WTC11 (cell line): Measurements from ENCODE around the gene GDPGP1.

Source experiments
- CBFB ChIP-seq: sonication (generic); formaldehyde crosslinking; IDR thresholded peaks from 2 replicates; pipeline ENCODE4 v1.8.1; 2022; ENCODE audit warnings: mild to moderate bottlenecking, low read depth, missing genetic modification reagents
- CREM ChIP-seq: sonication (generic); formaldehyde crosslinking; IDR thresholded peaks from 2 replicates; pipeline ENCODE4 v1.8.1; 2022; ENCODE audit warnings: mild to moderate bottlenecking, missing genetic modification reagents, moderate library complexity
- EMX1 ChIP-seq: fragments of 250-450 bp; sonication (Bioruptor Pico); IDR thresholded peaks from 2 replicates; pipeline ENCODE4 v1.8.0; 2021; ENCODE audit warnings: mild to moderate bottlenecking
- FOXK1 ChIP-seq: sonication (generic); formaldehyde crosslinking; IDR thresholded peaks from 2 replicates; pipeline ENCODE4 v1.8.0; 2022; ENCODE audit warnings: mild to moderate bottlenecking, moderate library complexity, missing genetic modification reagents
- IRF2 ChIP-seq: sonication (generic); formaldehyde crosslinking; IDR thresholded peaks from 2 replicates; pipeline ENCODE4 v1.8.0; 2022; ENCODE audit warnings: low read depth, missing genetic modification reagents, borderline replicate concordance
- OVOL2 ChIP-seq: fragments of 250-450 bp; sonication (Bioruptor Pico); IDR thresholded peaks from 2 replicates; pipeline ENCODE4 v1.9.0; 2021; ENCODE audit warnings: mild to moderate bottlenecking, borderline replicate concordance
- TEAD4 ChIP-seq: sonication (generic); formaldehyde crosslinking; IDR thresholded peaks from 2 replicates; pipeline ENCODE4 v1.8.0; 2022; ENCODE audit warnings: mild to moderate bottlenecking, missing genetic modification reagents
- ZBTB21 ChIP-seq: sonication (generic); formaldehyde crosslinking; IDR thresholded peaks from 2 replicates; pipeline ENCODE4 v1.8.1; 2023; ENCODE audit warnings: mild to moderate bottlenecking, missing genetic modification reagents, borderline replicate concordance
- TF ChIP-seq, protein P1 (sequence below): sonication (generic); formaldehyde crosslinking; IDR thresholded peaks from 2 replicates; pipeline ENCODE4 v1.8.0; 2022; ENCODE audit warnings: mild to moderate bottlenecking, missing genetic modification reagents
- TF ChIP-seq, protein P2 (sequence below): fragments of 200-600 bp; IDR thresholded peaks from 2 replicates; pipeline ENCODE4 v1.8.0; 2022; ENCODE audit warnings: antibody characterized with exemption
- TF ChIP-seq, protein P3 (sequence below): sonication (generic); formaldehyde crosslinking; IDR thresholded peaks from 2 replicates; pipeline ENCODE4 v1.8.1; 2022; ENCODE audit warnings: low read depth, missing genetic modification reagents, borderline replicate concordance
- TF ChIP-seq, protein P4 (sequence below): sonication (generic); formaldehyde crosslinking; IDR thresholded peaks from 2 replicates; pipeline ENCODE4 v1.8.1; 2023; ENCODE audit warnings: mild to moderate bottlenecking, missing genetic modification reagents, borderline replicate concordance

- TF ChIP-seq, protein P1, sequence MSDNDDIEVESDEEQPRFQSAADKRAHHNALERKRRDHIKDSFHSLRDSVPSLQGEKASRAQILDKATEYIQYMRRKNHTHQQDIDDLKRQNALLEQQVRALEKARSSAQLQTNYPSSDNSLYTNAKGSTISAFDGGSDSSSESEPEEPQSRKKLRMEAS (CRISPR knock-in tag): no peak
- TF ChIP-seq, protein P2, sequence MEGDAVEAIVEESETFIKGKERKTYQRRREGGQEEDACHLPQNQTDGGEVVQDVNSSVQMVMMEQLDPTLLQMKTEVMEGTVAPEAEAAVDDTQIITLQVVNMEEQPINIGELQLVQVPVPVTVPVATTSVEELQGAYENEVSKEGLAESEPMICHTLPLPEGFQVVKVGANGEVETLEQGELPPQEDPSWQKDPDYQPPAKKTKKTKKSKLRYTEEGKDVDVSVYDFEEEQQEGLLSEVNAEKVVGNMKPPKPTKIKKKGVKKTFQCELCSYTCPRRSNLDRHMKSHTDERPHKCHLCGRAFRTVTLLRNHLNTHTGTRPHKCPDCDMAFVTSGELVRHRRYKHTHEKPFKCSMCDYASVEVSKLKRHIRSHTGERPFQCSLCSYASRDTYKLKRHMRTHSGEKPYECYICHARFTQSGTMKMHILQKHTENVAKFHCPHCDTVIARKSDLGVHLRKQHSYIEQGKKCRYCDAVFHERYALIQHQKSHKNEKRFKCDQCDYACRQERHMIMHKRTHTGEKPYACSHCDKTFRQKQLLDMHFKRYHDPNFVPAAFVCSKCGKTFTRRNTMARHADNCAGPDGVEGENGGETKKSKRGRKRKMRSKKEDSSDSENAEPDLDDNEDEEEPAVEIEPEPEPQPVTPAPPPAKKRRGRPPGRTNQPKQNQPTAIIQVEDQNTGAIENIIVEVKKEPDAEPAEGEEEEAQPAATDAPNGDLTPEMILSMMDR: no peak
- TF ChIP-seq OVOL2 (CRISPR knock-in tag) (no peak), TEAD4 (CRISPR knock-in tag) (no peak), IRF2 (CRISPR knock-in tag) (no peak), FOXK1 (CRISPR knock-in tag) (no peak), CBFB (no peak), CREM (no peak), EMX1 (CRISPR knock-in tag) (no peak), ZBTB21 (no peak)
- TF ChIP-seq, protein P3, sequence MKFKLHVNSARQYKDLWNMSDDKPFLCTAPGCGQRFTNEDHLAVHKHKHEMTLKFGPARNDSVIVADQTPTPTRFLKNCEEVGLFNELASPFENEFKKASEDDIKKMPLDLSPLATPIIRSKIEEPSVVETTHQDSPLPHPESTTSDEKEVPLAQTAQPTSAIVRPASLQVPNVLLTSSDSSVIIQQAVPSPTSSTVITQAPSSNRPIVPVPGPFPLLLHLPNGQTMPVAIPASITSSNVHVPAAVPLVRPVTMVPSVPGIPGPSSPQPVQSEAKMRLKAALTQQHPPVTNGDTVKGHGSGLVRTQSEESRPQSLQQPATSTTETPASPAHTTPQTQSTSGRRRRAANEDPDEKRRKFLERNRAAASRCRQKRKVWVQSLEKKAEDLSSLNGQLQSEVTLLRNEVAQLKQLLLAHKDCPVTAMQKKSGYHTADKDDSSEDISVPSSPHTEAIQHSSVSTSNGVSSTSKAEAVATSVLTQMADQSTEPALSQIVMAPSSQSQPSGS: no peak
- TF ChIP-seq, protein P4, sequence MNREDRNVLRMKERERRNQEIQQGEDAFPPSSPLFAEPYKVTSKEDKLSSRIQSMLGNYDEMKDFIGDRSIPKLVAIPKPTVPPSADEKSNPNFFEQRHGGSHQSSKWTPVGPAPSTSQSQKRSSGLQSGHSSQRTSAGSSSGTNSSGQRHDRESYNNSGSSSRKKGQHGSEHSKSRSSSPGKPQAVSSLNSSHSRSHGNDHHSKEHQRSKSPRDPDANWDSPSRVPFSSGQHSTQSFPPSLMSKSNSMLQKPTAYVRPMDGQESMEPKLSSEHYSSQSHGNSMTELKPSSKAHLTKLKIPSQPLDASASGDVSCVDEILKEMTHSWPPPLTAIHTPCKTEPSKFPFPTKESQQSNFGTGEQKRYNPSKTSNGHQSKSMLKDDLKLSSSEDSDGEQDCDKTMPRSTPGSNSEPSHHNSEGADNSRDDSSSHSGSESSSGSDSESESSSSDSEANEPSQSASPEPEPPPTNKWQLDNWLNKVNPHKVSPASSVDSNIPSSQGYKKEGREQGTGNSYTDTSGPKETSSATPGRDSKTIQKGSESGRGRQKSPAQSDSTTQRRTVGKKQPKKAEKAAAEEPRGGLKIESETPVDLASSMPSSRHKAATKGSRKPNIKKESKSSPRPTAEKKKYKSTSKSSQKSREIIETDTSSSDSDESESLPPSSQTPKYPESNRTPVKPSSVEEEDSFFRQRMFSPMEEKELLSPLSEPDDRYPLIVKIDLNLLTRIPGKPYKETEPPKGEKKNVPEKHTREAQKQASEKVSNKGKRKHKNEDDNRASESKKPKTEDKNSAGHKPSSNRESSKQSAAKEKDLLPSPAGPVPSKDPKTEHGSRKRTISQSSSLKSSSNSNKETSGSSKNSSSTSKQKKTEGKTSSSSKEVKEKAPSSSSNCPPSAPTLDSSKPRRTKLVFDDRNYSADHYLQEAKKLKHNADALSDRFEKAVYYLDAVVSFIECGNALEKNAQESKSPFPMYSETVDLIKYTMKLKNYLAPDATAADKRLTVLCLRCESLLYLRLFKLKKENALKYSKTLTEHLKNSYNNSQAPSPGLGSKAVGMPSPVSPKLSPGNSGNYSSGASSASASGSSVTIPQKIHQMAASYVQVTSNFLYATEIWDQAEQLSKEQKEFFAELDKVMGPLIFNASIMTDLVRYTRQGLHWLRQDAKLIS (CRISPR knock-in tag): no peak
Measured at GRCh38 chr15:90210593-90210992, 23.4 kb upstream of the GDPGP1 start.
